Calu3 (cell line): ENCODE results near the gene RNF130. TPM values are rescaled to one million over a fixed set of nuclear protein-coding genes. Genes with fewer than 3 reads are reported as not detected.

Experiments
- BruUV-seq: library from RNA; stranded (reverse); fragments of 400-500 nt; replicated peaks from 2 replicates; lab custom pipeline; 2021; lab: Mats Ljungman, UMichigan
- CTCF ChIA-PET: fragments of 300-600 bp; sonication (Branson Sonifier 250); formaldehyde crosslinking; loops from one replicate; lab custom pipeline; 2022; ENCODE audit warnings: antibody characterized with exemption; lab: Charles Lee
- DNase-seq: peaks from one replicate; pipeline ENCODE4 v3.0.0; 2022
- H3K27ac Mint-ChIP-seq: one replicate; pipeline ENCODE4 v1.8.0; 2022; ENCODE audit warnings: mixed read lengths; ENCODE audit not compliant: unreplicated experiment
- H3K27me3 Mint-ChIP-seq: one replicate; pipeline ENCODE4 v1.8.0; 2022; ENCODE audit warnings: mixed read lengths; ENCODE audit not compliant: unreplicated experiment
- H3K36me3 Mint-ChIP-seq: one replicate; pipeline ENCODE4 v1.8.0; 2022; ENCODE audit warnings: mild to moderate bottlenecking, moderate library complexity, mixed read lengths; ENCODE audit not compliant: insufficient read depth, unreplicated experiment
- H3K4me1 Mint-ChIP-seq: one replicate; pipeline ENCODE4 v1.8.0; 2022; ENCODE audit warnings: mild to moderate bottlenecking, low read depth, mixed read lengths; ENCODE audit not compliant: unreplicated experiment
- H3K4me3 Mint-ChIP-seq: one replicate; pipeline ENCODE4 v1.8.0; 2022; ENCODE audit warnings: mild to moderate bottlenecking, low read depth, moderate library complexity, mixed read lengths; ENCODE audit not compliant: unreplicated experiment
- H3K9me3 Mint-ChIP-seq: one replicate; pipeline ENCODE4 v1.8.0; 2022; ENCODE audit warnings: low read depth, mixed read lengths; ENCODE audit not compliant: unreplicated experiment
- intact Hi-C: fragments of 100-400 bp; cut with micrococcal nuclease; formaldehyde crosslinking; loops from one replicate; pipeline ENCODE4 v1.10.0; 2022; ENCODE audit not compliant: unreplicated experiment
- total RNA-seq: library from RNA; stranded (reverse); gene quantifications from 2 replicates; pipeline ENCODE4 v1.2.3, GENCODE V29; 2022
- TF ChIP-seq, protein P1 (sequence below): fragments of 200-600 bp; IDR thresholded peaks from one replicate; pipeline ENCODE4 v1.8.0; 2022; ENCODE audit warnings: antibody characterized with exemption; ENCODE audit not compliant: unreplicated experiment

Gene RNF130
- total RNA-seq, 1 experiment from 2014 or later = 34.0 TPM

DNA sequence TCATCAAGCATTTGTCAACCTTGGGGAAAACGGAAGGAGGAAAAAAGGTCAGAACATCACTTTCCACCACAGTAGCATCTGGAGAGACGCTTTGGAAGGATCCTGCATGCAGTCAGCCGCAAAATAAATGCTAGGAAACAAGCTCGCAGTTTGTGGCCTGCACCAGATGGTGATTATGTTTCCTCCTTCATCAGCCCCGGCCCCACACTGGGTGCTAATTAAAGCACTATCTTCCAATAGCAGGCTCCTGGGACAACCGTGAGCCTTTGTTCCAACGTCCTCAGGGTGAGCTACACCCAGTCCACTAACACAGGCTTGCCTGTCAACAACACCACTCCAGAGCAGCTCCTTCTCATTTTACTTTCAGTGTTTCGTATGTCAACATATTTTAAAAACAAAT is 64.0 kb downstream of the RNF130 start:
- H3K4me1 Mint-ChIP-seq = no peaks in the 10 kb centered on the region
- H3K27ac Mint-ChIP-seq = no peak overlapping the region
- TF ChIP-seq, protein P1, sequence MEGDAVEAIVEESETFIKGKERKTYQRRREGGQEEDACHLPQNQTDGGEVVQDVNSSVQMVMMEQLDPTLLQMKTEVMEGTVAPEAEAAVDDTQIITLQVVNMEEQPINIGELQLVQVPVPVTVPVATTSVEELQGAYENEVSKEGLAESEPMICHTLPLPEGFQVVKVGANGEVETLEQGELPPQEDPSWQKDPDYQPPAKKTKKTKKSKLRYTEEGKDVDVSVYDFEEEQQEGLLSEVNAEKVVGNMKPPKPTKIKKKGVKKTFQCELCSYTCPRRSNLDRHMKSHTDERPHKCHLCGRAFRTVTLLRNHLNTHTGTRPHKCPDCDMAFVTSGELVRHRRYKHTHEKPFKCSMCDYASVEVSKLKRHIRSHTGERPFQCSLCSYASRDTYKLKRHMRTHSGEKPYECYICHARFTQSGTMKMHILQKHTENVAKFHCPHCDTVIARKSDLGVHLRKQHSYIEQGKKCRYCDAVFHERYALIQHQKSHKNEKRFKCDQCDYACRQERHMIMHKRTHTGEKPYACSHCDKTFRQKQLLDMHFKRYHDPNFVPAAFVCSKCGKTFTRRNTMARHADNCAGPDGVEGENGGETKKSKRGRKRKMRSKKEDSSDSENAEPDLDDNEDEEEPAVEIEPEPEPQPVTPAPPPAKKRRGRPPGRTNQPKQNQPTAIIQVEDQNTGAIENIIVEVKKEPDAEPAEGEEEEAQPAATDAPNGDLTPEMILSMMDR = no peak
- no peaks in the 10 kb centered on the region for H3K36me3 Mint-ChIP-seq
- H3K4me3 Mint-ChIP-seq = no peak overlapping the region
- no peak for DNase-seq
- no peaks in the 10 kb centered on the region for H3K9me3 Mint-ChIP-seq
- BruUV-seq = no TSS peak
- intact Hi-C loops = no loop called here
- H3K27me3 Mint-ChIP-seq = no peaks in the 10 kb centered on the region
- CTCF ChIA-PET = interaction anchor here (0.7 kb wide), 1 partner anchor 466 kb away, joined by 4 read pairs; no protein-coding TSS in a partner anchor

DNA sequence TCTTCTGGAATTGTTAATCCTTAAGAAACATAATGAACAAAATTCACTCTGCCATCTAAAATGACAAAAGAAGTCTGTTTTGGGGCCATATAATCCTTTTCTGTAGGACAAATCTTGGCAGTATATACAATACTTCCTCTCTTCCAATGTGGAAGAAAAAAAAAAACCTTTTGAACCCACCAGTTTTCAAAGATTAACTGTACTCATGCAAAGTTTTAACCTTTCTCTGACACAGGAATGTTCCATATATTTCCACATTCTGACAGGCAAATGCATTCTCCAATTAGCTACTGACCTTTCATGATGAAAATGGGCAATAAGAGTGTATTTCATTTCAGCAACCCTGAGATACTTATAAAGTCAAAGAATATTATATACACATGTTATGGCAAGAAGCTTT is 65.4 kb downstream of the RNF130 start:
- intact Hi-C loops = no loop called here
- no peak for DNase-seq
- Mint-ChIP-seq H3K9me3 (no peaks in the 10 kb centered on the region), H3K4me1 (no peaks in the 10 kb centered on the region), H3K4me3 (no peak overlapping the region), H3K27me3 (no peaks in the 10 kb centered on the region), H3K27ac (no peak overlapping the region), H3K36me3 (no peaks in the 10 kb centered on the region)
- BruUV-seq = no TSS peak
- TF ChIP-seq, protein P1 = no peak
- CTCF ChIA-PET = interaction anchor here (0.7 kb wide), 1 partner anchor 145 kb away, joined by 5 read pairs; no protein-coding TSS in a partner anchor

DNA sequence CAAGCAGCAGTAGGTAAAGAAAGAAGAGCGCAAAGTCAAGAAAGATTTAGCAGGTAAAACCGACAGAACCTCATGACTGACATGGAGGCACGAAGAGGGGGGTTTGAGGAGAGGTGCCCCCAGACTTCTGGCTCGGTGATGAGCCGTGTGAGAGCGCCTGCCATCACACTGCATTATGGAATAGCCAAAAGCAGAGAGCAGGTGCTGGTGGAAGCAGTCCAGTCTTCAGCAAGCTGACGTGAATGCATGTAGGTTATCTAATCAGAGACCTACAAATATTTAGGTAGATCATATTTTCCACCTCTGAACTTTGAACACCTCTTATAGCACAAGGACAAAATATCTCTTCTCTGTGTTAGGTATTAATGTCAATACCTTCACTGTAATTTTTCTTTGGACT is 68.4 kb downstream of the RNF130 start:
- H3K27ac Mint-ChIP-seq = no peak overlapping the region
- no peaks in the 10 kb centered on the region for H3K27me3 Mint-ChIP-seq
- no peaks in the 10 kb centered on the region for H3K36me3 Mint-ChIP-seq

DNA sequence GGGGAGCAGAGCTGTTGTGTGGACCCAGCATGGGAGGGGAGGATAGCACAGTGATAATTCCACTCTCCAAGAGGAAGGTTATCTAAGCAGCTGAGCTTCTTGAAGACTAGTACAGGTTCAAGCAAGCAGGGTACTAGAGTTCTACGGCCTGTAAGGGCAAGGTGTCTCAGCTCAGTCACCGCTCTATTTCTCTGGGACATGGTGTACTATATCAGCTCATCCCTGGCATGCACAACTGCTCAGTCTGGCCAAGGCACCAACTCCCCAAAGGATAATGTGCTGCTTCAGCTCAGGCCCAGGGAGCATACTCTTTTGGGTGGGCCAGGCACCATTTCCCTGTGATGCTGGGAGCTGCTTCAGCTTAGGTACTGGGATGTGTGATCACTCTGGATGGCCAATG is 69.8 kb downstream of the RNF130 start:
- CTCF ChIA-PET = interaction anchor here (0.6 kb wide), 1 partner anchor 542 kb away, joined by 3 read pairs; no protein-coding TSS in a partner anchor
- H3K36me3 Mint-ChIP-seq = no peaks in the 10 kb centered on the region
- H3K27me3 Mint-ChIP-seq = no peaks in the 10 kb centered on the region
- DNase-seq = no peak
- H3K27ac Mint-ChIP-seq = no peak overlapping the region
- no peaks in the 10 kb centered on the region for H3K9me3 Mint-ChIP-seq
- BruUV-seq = no TSS peak
- H3K4me3 Mint-ChIP-seq = no peak overlapping the region
- intact Hi-C loops = no loop called here
- H3K4me1 Mint-ChIP-seq = no peaks in the 10 kb centered on the region
- TF ChIP-seq, protein P1 = no peak

More for the DNA sequence above, 68.4 kb downstream of the RNF130 start:
- Mint-ChIP-seq H3K9me3 (no peaks in the 10 kb centered on the region), H3K4me3 (no peak overlapping the region), H3K4me1 (no peaks in the 10 kb centered on the region)
- CTCF ChIA-PET = interaction anchor here (0.6 kb wide), 1 partner anchor 83 kb away, joined by 3 read pairs; no protein-coding TSS in a partner anchor
- intact Hi-C loops = no loop called here
- no peak for DNase-seq
- TF ChIP-seq, protein P1 = no peak
- BruUV-seq = no TSS peak
